K562 (cell line): ENCODE results near the gene C6orf163. TPM values are rescaled to one million over a fixed set of nuclear protein-coding genes. Genes with fewer than 3 reads are reported as not detected.

ENCODE experiments used
- CREB3L1 ChIP-seq: fragments of 450-650 bp; IDR thresholded peaks from 2 replicates; pipeline ENCODE4 v1.6.1; 2014; ENCODE audit warnings: low read depth, mild to moderate bottlenecking, moderate library complexity, borderline replicate concordance
- EP300 ChIP-seq: IDR thresholded peaks from 2 replicates; pipeline ENCODE4 v1.6.1; 2012; ENCODE audit warnings: low read length, improper control_type of control experiment
- EZH2 ChIP-seq: IDR thresholded peaks from 2 replicates; pipeline ENCODE4 v1.6.1; 2012; ENCODE audit warnings: low read depth, mild to moderate bottlenecking, inconsistent platforms, low read length, borderline replicate concordance
- FOXO4 ChIP-seq: fragments of 450-650 bp; formaldehyde crosslinking; IDR thresholded peaks from 2 replicates; pipeline ENCODE4 v1.4.0; 2020; ENCODE audit warnings: mild to moderate bottlenecking, moderate library complexity
- HMGN3 ChIP-seq: IDR thresholded peaks from 2 replicates; pipeline ENCODE4 v1.6.1; 2011; ENCODE audit warnings: borderline replicate concordance, low read depth, mild to moderate bottlenecking, mixed read lengths, low read length; ENCODE audit not compliant: insufficient read length; ENCODE audit errors: extremely low read depth
- IFI16 ChIP-seq: fragments of 250-450 bp; sonication (Bioruptor Pico); IDR thresholded peaks from 2 replicates; pipeline ENCODE4 v2.1.2; 2022; ENCODE audit warnings: mild to moderate bottlenecking, inconsistent platforms
- MAFG ChIP-seq: fragments of 450-650 bp; conservative IDR thresholded peaks from 2 replicates; pipeline ENCODE4 v1.6.1; 2016; ENCODE audit warnings: missing genetic modification characterization, missing compliant biosample characterization
- MAFK ChIP-seq: IDR thresholded peaks from 2 replicates; pipeline ENCODE4 v1.6.1; 2011; ENCODE audit warnings: low read length, improper control_type of control experiment
- MAZ ChIP-seq, 2 experiments: fragments of 450-650 bp in 1 of 2; sonication (generic) in 1 of 2; formaldehyde crosslinking; IDR thresholded peaks in 1 of 2; conservative IDR thresholded peaks in 1 of 2; 2 replicates each; pipeline versions ENCODE4 v1.4.0 to v1.5.0; 2020; ENCODE audit warnings: mild to moderate bottlenecking in 1 of 2, missing genetic modification reagents in 1 of 2
- MNT ChIP-seq, 2 experiments: fragments of 450-650 bp; conservative IDR thresholded peaks; 2 replicates each; pipeline ENCODE4 v1.6.1; 2017; ENCODE audit warnings: mild to moderate bottlenecking in 2 of 2, moderate library complexity in 2 of 2
- RCOR1 ChIP-seq, 2 experiments: IDR thresholded peaks; 2 replicates each; pipeline ENCODE4 v1.6.1; 2012; ENCODE audit warnings: low read depth in 2 of 2, low read length in 2 of 2, borderline replicate concordance in 1 of 2, improper control_type of control experiment in 1 of 2
- TSC22D4 ChIP-seq: fragments of 450-650 bp; IDR thresholded peaks from 2 replicates; pipeline ENCODE4 v1.6.1; 2016; ENCODE audit warnings: missing genetic modification characterization, missing biosample characterization, control low read depth
- ZNF398 ChIP-seq: fragments of 250-450 bp; sonication (Bioruptor Pico); IDR thresholded peaks from 2 replicates; pipeline ENCODE4 v1.8.0; 2021; ENCODE audit warnings: moderate library complexity, mild to moderate bottlenecking, inconsistent platforms
- polyA plus RNA-seq, 8 experiments: library from polyadenylated mRNA; depleted of rRNA in 4 of 8; stranded (reverse) in 5 of 8; unstranded in 3 of 8; fragments of >200 nt; fragmentation: Nextera tagmentation in 2 of 8; fragmentation: Illumina TruSeq in 1 of 8; extraction: Ambion mirVana in 2 of 8; extraction: Trizol in 1 of 8; gene quantifications; 2 replicates each; pipeline versions ENCODE4 v1.2.1 to v1.2.3, GENCODE V29; 2011 to 2014; ENCODE audit warnings: inconsistent platforms in 1 of 8, missing spikeins in 1 of 8
- total RNA-seq, 7 experiments: library from RNA; depleted of rRNA in 6 of 7; stranded (reverse); fragments of >200 nt in 6 of 7; fragmentation: Illumina TruSeq in 2 of 7; extraction: Trizol in 2 of 7; gene quantifications; 2 replicates each; pipeline versions ENCODE4 v1.2.1 to v1.2.3, GENCODE V29; 2011 to 2021; ENCODE audit warnings: low replicate concordance in 1 of 7

C6orf163 gene
- total and polyA plus RNA-seq, 9 of the 15 experiments (the other 6 are each of a cell fraction or from before 2014, with no cell fraction given), result 0.67 to 4.7 (median 1.5) TPM

- no peak for TF ChIP-seq EZH2
- no peak for TF ChIP-seq ZNF398 (CRISPR knock-in tag)
- TF ChIP-seq FOXO4 (CRISPR knock-in tag), result no peak
- no peak for TF ChIP-seq IFI16 (CRISPR knock-in tag)
- 0 out of 4 replicates have a peak, but pooled peaks of 1 of the 2 experiments have one; percentile 20 for TF ChIP-seq MNT (conservative IDR thresholded peaks at IDR 0.05)
- 0 out of 4 replicates have a peak, but pooled peaks of 1 of the 2 experiments have one; percentile 10 for TF ChIP-seq RCOR1 (IDR thresholded peaks at IDR 0.05; ENCODE audit: borderline replicate concordance in 1 of 2, low read depth in 2 of 2, low read length in 2 of 2)
- no peak for TF ChIP-seq TSC22D4
- TF ChIP-seq EP300, result 0 out of 2 replicates have a peak, but pooled peaks have one; percentile 17
- TF ChIP-seq MAFG (tag), result peak; percentile 78
- no peak for TF ChIP-seq HMGN3
- no peak for TF ChIP-seq CREB3L1
- TF ChIP-seq MAZ (CRISPR knock-in tag; conservative IDR thresholded peaks at IDR 0.05 in 1 of 2, IDR thresholded peaks at IDR 0.05 in 1 of 2), result no peak
- TF ChIP-seq MAFK, result peak; percentile 56
Measured at GRCh38 chr6:87384449-87384848, 39.8 kb downstream of the C6orf163 start (continued).
